ENCODE results near the gene GLP1R.

GRCh38 chr6:39054577-39055142 is 6.1 kb downstream of the GLP1R start:
- TF ChIP-seq CTCF (conservative IDR thresholded peaks at IDR 0.05 in 1 of 2, IDR thresholded peaks at IDR 0.05 in 1 of 2; ENCODE audit: low read depth in 1 of 2, low read length in 2 of 2): no peak
- no peak for TF ChIP-seq EZH2 (IDR thresholded peaks at IDR 0.05; ENCODE audit: low read length, missing control alignments)

Measured in fibroblast of lung (primary cell).